NCI-H345 (cell line): ENCODE measurements around the gene KIAA0825.
"Not testable (repeated sequence)": the region's sequence is repeated elsewhere in the genome, so short reads cannot be mapped to it uniquely, and the experiment has no call there.

ENCODE experiments used
- DNase-seq: peaks from one replicate; lab custom pipeline; 2025; lab: John Stamatoyannopoulos, UW

KIAA0825 gene

DNA sequence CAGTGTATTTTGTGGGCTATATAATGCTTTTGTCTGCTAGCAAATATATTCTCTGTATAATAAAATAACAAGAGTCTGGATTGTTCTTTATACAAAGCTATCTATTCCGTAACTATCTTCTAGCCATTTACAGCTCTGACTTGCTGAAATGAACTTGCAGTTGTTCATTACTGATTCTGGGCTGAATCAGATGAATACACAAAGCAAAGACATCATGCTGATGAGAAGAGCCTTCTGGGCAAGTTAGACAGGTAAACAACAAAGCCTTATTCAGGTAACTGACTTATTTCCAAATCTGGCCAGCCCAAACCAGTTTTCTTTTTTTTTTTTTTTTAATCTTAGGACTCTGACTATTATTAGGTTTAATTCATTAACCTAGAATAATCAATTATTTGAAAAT, 255.5 kb downstream of the KIAA0825 start:
- DNase-seq, result no peak

DNA sequence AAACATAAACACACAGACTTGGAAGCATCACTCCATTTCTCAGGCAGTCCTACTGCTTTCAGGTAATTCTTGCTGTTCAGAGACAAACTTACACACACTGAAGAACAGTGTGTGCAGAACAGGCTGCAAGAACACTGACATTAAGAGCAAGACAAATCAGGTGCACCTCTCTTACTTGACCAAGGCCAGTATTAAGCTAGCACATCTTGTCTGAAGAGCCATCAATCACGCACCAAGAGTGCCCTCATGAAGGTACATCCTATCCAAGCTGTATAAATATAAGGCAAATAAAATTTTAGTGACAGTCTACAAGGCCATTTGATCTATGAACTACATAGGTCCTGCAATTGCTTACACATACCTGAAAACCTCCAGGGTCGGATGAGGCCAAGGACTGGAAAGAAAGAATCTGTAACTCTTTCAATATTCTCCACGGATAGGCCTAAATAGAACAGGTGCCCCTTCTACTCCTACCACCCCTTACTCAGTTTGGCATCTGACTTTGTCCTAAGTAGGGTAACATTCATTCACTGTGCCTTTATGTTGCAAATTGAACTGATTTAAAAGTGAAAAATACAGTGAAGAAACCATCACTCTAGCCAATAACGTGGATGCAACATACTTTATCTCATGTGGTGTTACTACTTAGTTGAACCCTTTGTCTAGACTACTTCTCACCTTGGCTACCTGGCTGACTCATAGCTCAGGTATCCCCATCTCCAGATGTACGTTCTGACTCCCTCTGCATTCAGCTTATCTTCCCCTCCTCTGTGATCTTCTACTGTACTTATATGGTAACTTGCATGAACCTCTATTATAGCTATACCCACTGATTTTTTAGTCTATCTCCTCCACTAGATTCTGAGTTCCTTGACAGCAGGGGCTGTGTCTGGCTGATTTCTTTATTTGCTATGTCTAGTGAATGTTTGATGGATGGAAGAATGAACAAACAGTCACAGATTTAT, 256.3 kb downstream of the KIAA0825 start:
- no peak for DNase-seq

DNA sequence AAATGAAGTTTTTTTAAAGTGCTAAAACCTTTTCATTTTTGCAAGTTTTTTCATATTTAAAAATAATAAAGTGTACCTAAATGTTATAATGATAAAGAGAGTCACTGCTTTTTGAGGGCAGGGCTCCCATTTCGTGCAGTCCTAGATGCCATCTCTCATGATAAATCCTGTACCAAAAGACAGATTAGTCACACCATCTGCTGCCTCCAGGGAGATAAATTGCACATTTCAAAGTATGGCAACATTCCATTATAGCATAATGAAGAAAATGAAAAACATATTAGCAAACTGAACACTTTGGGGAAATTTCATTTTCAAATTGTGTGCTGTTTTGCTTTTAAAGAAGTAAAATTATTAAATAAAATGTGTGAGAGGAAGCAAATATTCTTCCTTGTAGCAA, 257.2 kb downstream of the KIAA0825 start:
- no peak for DNase-seq

GRCh38 chr5:94360382-94361130, 257.8 kb downstream of the KIAA0825 start:
- DNase-seq, result no peak

GRCh38 chr5:94359880-94360279, 258.5 kb downstream of the KIAA0825 start:
- DNase-seq, result no peak

- no peak for DNase-seq
Observed at GRCh38 chr5:94355811-94356210, 262.6 kb downstream of the KIAA0825 start.

DNA sequence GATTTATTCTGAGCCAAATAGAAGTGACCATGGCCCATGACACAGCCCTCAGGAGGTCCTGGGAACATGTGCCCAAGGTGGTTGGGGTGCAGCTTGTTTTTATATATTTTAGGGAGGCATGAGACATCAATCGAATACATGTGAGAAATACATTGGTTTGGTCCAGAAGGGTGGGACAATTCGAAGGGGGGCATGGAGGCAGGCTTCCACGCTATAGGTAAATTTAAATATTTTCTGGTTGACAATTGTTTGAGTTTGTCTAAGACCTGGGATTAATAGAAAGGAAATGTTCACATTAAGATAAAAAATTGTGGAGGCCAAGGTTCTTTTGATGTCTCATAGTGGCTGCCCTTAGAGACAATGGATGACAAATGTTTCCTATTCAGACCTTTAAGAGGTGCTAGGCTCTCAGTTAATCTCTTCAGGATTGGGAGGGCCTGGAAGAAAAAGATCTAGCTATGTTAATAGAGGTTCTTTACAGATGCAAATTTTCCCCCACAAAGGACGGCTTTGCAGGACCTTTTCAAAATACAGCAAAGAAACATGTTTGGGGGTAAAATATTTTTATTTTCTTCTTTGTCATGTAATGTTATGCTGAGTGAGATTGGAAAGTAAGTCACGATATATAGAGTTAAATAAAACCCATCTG, 263.4 kb downstream of the KIAA0825 start:
- not testable (repeated sequence) for DNase-seq

- no peak for DNase-seq
Observed at GRCh38 chr5:94353605-94354004, 264.8 kb downstream of the KIAA0825 start.

- no peak for DNase-seq
Observed at GRCh38 chr5:94347130-94347529, 271.3 kb downstream of the KIAA0825 start.

DNA sequence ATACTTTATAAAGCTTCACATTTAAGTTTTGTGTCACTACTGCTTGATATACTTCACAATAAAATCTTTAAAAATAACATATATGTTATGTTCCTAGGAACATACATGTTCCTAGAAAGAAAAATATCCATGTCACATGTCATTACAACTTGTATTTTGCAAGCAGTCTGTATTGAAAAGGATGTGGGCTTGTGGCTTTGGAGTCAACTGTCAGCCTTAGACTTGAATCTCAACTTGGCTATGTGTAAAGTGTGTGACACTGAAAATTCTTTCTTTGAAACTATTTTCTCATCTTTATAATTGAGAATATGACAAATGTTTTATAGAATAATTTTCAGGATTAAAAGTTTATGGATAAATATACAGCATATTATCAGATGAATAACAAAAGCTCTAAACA, 273.1 kb downstream of the KIAA0825 start:
- DNase-seq, result no peak

- DNase-seq, result no peak
Observed at GRCh38 chr5:94337617-94338016, 280.8 kb downstream of the KIAA0825 start.

- no peak for DNase-seq
Observed at GRCh38 chr5:94335936-94336335, 282.5 kb downstream of the KIAA0825 start.

GRCh38 chr5:94329115-94329514, 289.3 kb downstream of the KIAA0825 start:
- no peak for DNase-seq

- DNase-seq, result no peak
Observed at GRCh38 chr5:94326586-94326985, 291.8 kb downstream of the KIAA0825 start.

GRCh38 chr5:94316916-94317838, 301.2 kb downstream of the KIAA0825 start:
- DNase-seq, result no peak

DNA sequence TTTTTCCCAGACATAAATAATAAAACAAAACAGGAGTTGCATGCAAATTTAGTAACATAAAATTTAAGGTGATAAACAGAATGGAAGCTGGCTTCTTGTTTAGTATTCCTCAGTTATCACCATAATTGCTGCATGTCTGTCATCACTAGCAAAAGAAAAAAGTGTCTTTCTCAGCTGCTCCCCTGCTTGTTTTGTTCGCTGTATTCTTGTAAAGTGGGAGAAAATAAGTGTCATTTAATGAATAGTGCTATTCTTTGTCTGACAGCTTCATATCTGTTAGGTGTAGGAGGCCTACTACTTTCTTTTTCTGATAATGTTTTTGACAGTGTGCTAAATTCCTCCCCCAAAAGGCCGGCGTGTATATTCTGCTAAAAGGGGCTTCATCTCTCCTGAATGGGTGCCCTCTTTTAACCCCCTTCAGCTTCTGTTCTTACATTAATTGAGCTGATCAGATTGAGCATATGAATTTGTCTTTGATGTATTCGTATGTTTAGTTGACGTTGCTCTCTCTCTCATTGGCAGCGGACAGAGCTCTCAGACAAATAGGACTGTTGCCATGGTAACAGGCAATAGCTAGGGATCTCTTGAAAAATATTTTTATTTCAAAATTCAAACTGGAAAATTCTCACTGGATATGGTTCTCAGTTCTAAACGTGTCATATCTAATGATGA, 303.8 kb downstream of the KIAA0825 start:
- no peak for DNase-seq

GRCh38 chr5:94313696-94314095, 304.7 kb downstream of the KIAA0825 start:
- no peak for DNase-seq

- no peak for DNase-seq
Observed at GRCh38 chr5:94313188-94313587, 305.2 kb downstream of the KIAA0825 start.

DNA sequence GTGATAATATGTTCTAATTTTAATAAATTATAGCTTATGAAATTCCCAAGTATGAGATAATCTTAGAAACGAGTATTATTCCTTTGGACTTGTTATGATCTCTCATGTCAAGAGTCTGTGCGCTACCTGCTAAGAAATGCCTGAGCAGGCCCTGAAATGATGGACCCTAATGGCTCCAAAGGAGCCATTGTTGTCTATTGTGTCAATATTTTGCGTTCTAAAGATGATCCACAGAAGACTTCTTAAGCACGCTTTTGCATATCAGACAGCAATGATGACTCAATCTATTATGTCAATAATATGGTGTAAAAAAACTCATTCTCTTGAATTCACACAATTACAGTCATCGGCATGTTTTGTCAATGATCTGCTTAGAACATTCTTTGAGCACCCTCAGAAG, 306.1 kb downstream of the KIAA0825 start:
- DNase-seq, result no peak

- no peak for DNase-seq
Observed at GRCh38 chr5:94310833-94311232, 307.6 kb downstream of the KIAA0825 start.

DNA sequence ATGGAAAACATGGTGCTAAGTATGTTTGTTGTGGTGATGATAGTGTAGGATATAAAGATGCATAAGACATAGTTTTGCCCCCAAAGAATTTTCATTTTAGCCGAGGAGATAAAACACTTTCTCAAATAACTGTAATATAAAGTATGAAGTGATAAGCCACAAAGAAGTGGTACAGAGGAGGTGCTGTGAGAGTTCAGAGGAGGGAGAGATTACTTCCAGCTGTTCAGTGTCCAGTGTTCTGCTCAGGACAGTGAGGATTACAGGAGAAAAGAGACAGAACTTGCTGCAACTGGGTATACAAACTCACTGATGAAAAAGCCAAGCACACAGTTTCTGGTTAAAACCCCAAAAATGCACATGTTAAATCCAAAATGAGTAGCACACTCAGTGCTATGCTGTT, 309.3 kb downstream of the KIAA0825 start:
- no peak for DNase-seq
